Left ventricle myocardium inferior (tissue), 1 donor: ENCODE measurements around the gene GJD4. TPM values are rescaled to one million over a fixed set of nuclear protein-coding genes. Genes with fewer than 3 reads are reported as not detected.

Experiments
- DNase-seq: peaks from one replicate; pipeline ENCODE4 v3.0.0-alpha.2; 2020
- H3K27ac ChIP-seq: fragments of 200-600 bp; replicated peaks from 2 replicates; pipeline ENCODE4 v1.8.0; 2021
- H3K27me3 ChIP-seq: fragments of 200-600 bp; 2 replicates; pipeline ENCODE4 v1.8.0; 2021; ENCODE audit warnings: low read depth
- H3K36me3 ChIP-seq: fragments of 200-600 bp; 2 replicates; pipeline ENCODE4 v1.8.0; 2021
- H3K4me1 ChIP-seq: fragments of 200-600 bp; 2 replicates; pipeline ENCODE4 v1.8.0; 2021
- H3K4me3 ChIP-seq: fragments of 200-600 bp; 2 replicates; pipeline ENCODE4 v1.8.0; 2021; ENCODE audit warnings: mild to moderate bottlenecking, moderate library complexity
- H3K9me3 ChIP-seq: fragments of 200-600 bp; replicated peaks from 2 replicates; pipeline ENCODE4 v1.8.0; 2021
- CTCF ChIP-seq: fragments of 200-600 bp; IDR thresholded peaks from 2 replicates; pipeline ENCODE4 v1.8.0; 2021; ENCODE audit warnings: antibody characterized with exemption, mild to moderate bottlenecking, borderline replicate concordance
- intact Hi-C: fragments of 100-400 bp; cut with micrococcal nuclease; formaldehyde crosslinking; loops from one replicate; pipeline ENCODE4 v1.11.0; 2022
- total RNA-seq: library from RNA; stranded (reverse); fragmentation: NEBNext Ultra II Directional; extraction: Animal tissue kit (Norgen Biotek cat#: 25700); gene quantifications from one replicate; pipeline ENCODE4 v1.2.1, GENCODE V29; 2021
- donor health status: DM: no; HTN: yes; CAD: no; lungs with severe emphysema.

GJD4 gene
- total RNA-seq, 1 donor from 2014 or later, result not detected

- H3K27ac ChIP-seq, result no peak overlapping the region
- H3K36me3 ChIP-seq, result no peaks in the 10 kb centered on the region
- no peak for DNase-seq
- no peaks in the 10 kb centered on the region for H3K9me3 ChIP-seq
- H3K4me3 ChIP-seq, result no peak overlapping the region
- intact Hi-C loops, result no loop called here
- peak; percentile 44 for TF ChIP-seq CTCF
- H3K27me3 ChIP-seq, result peaks cover 67% of the 10 kb centered on the region
- no peaks in the 10 kb centered on the region for H3K4me1 ChIP-seq
These were observed 8.6 kb downstream of the GJD4 start for GRCh38 chr10:35613597-35614226.

GRCh38 chr10:35614312-35614711, 9.2 kb downstream of the GJD4 start:
- DNase-seq, result no peak
- Histone ChIP-seq H3K9me3 (no peaks in the 10 kb centered on the region), H3K36me3 (no peaks in the 10 kb centered on the region), H3K4me1 (no peaks in the 10 kb centered on the region), H3K27me3 (peaks cover 61% of the 10 kb centered on the region), H3K4me3 (no peak overlapping the region), H3K27ac (no peak overlapping the region)
- no peak for TF ChIP-seq CTCF
- intact Hi-C loops, result no loop called here

GRCh38 chr10:35626971-35627507, 21.9 kb downstream of the GJD4 start:
- no peak for TF ChIP-seq CTCF
- no peaks in the 10 kb centered on the region for H3K9me3 ChIP-seq
- no peak overlapping the region for H3K27ac ChIP-seq
- H3K4me3 ChIP-seq, result no peak overlapping the region
- no peaks in the 10 kb centered on the region for H3K36me3 ChIP-seq
- no peak for DNase-seq
- no peaks in the 10 kb centered on the region for H3K4me1 ChIP-seq
- intact Hi-C loops, result no loop called here
- H3K27me3 ChIP-seq, result peaks cover 19% of the 10 kb centered on the region

GRCh38 chr10:35631404-35631803, 26.3 kb downstream of the GJD4 start:
- DNase-seq, result no peak
- Histone ChIP-seq H3K27ac (no peak overlapping the region), H3K4me1 (peaks cover 11% of the 10 kb centered on the region), H3K27me3 (no peaks in the 10 kb centered on the region), H3K9me3 (no peaks in the 10 kb centered on the region), H3K4me3 (no peak overlapping the region), H3K36me3 (no peaks in the 10 kb centered on the region)
- no peak for TF ChIP-seq CTCF
- intact Hi-C loops, result no loop called here

- intact Hi-C loops, result no loop called here
- Histone ChIP-seq H3K4me1 (peaks cover 13% of the 10 kb centered on the region), H3K36me3 (no peaks in the 10 kb centered on the region), H3K27ac (no peak overlapping the region), H3K9me3 (no peaks in the 10 kb centered on the region), H3K4me3 (no peak overlapping the region), H3K27me3 (no peaks in the 10 kb centered on the region)
- DNase-seq, result no peak
- no peak for TF ChIP-seq CTCF
These were observed 26.9 kb downstream of the GJD4 start for GRCh38 chr10:35632027-35632426.
